ENCODE results near the gene EIF4G2. TPM values are rescaled to one million over a fixed set of nuclear protein-coding genes. Genes with fewer than 3 reads are reported as not detected.
A peak's percentile ranks its signal among the peaks of the same experiment; 100 is the strongest.

The EIF4G2 gene
- total and polyA plus RNA-seq, 5 donors = 266 to 718 (median 669) TPM

DNA sequence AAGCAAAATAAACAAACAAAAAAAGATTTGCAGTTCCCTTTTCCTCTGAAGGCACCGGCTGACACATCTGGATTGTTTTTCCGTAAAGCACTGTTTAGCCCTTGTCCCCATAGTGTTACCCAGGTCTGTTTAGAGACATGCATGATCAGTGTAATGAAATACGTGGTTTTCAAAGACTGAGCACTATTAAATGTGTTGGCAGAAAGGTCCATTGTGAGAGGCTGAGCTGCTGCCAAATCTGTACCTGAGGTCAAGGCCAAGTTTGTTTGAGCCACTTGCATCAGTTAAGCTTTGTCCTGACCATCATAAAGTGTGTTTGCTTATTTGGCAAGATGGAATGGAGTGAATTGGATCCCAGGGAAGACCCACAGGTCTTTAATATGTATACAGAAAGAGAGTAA, 31.3 kb downstream of the EIF4G2 start:
- Histone ChIP-seq H3K27me3 (ENCODE audit: control insufficient read depth, insufficient read depth) (no peaks in the 10 kb centered on the region), H3K9me3 (ENCODE audit: control insufficient read depth, low read length) (no peaks in the 10 kb centered on the region), H3K4me3 (ENCODE audit: low read length) (no peak overlapping the region), H3K4me1 (ENCODE audit: control insufficient read depth, insufficient read depth, low read length) (peaks cover 4% of the 10 kb centered on the region), H3K27ac (ENCODE audit: low read length) (peak overlapping the region; percentile 64)
- DNase-seq (no peak), ATAC-seq (no peak)
- WGBS = 79% methylated on average over 3 of the region's 3 CpGs
- intact Hi-C loops (cut with DNase I) = no loop called here

DNA sequence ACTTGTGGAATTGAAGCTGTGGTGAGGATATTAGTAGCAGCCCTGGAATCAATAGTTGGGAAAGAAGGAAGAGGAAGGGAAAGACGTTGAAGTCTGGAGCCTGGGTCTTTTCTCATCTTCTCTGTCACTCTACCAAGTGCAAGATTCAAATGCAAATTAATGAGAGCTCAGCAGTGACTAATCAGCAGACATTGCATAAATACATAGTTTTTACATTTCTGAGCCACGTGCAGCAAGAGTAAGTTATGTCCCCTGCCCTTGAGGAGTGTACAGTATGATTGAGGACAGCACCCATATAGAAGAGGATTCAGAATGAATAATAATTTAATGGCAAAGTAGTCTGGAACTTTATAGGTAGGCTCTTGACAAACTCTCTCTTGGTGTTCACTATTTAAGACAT, 33.9 kb downstream of the EIF4G2 start:
- DNase-seq = no peak
- Histone ChIP-seq H3K4me1 (ENCODE audit: control insufficient read depth, insufficient read depth, low read length) (peaks cover 4% of the 10 kb centered on the region), H3K27me3 (ENCODE audit: control insufficient read depth, insufficient read depth) (no peaks in the 10 kb centered on the region), H3K9me3 (ENCODE audit: control insufficient read depth, low read length) (no peaks in the 10 kb centered on the region), H3K27ac (ENCODE audit: low read length) (no peak overlapping the region), H3K4me3 (ENCODE audit: low read length) (no peak overlapping the region)
- no peak for ATAC-seq
- intact Hi-C loops (cut with DNase I) = no loop called here
- WGBS = 81% methylated on average over 2 of the region's 2 CpGs

DNA sequence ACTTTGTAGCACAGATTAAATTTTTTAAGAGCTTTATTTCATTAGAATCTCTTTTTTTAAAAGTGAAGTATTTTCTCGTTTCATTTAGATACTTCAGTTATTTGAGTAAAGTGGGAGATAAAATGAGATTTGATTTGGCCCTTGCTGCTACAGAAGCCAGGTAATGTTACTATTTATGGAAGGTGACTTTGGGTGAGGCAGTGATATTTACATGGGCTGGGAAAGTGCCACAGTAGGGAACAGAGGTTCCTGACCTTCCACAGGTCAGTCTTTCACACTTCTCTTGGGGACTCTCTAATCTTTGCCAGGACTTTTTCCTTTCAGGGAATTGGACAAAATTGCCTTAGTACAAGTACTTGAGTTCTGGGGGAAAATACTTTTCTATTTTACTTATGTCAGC, 37.3 kb downstream of the EIF4G2 start:
- ATAC-seq (no peak), DNase-seq (no peak)
- H3K9me3 ChIP-seq (ENCODE audit: control insufficient read depth, low read length) = no peaks in the 10 kb centered on the region
- no peak overlapping the region for H3K27ac ChIP-seq (ENCODE audit: low read length)
- no peaks in the 10 kb centered on the region for H3K4me1 ChIP-seq (ENCODE audit: control insufficient read depth, insufficient read depth, low read length)
- no peak overlapping the region for H3K4me3 ChIP-seq (ENCODE audit: low read length)
- no peaks in the 10 kb centered on the region for H3K27me3 ChIP-seq (ENCODE audit: control insufficient read depth, insufficient read depth)
- intact Hi-C loops (cut with DNase I) = no loop called here
- 63% methylated on average over 1 of the region's 1 CpG for WGBS

DNA sequence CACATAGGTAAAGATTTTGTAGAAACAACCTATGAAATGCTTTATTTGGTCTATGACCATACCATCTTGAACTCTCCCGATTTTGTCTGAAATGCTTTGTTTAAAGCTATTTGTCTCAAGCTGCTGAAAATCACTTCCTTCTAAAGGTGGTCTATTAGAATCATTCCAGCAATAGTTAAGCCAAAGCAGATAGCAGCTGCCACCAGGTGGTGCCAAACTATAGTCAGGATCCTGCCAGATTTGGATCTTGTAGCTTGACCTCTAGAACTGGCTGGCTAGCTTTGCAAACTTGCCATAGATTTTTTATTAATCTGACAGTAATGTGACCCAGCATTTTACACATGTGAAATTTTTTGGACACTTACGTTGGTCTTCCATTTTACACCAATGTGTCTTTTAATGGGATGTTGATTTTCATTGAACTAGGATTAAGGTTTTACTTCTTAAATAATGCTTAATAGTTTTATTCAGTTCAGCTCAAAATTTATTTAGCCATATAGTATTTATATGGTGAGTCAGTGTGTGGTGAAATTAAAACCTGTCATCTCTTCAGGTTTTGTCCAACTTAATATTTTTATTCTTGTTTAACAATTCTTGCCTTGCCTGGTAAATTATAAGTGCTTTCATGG, 38.0 kb downstream of the EIF4G2 start:
- Histone ChIP-seq H3K27ac (ENCODE audit: low read length) (peak overlapping the region; percentile 32), H3K9me3 (ENCODE audit: control insufficient read depth, low read length) (no peaks in the 10 kb centered on the region), H3K27me3 (ENCODE audit: control insufficient read depth, insufficient read depth) (no peaks in the 10 kb centered on the region), H3K4me3 (ENCODE audit: low read length) (no peak overlapping the region), H3K4me1 (ENCODE audit: control insufficient read depth, insufficient read depth, low read length) (no peaks in the 10 kb centered on the region)
- WGBS = 38% methylated on average over 2 of the region's 2 CpGs
- intact Hi-C loops (cut with DNase I) = no loop called here
- ATAC-seq (peak in 1 of 2 donors; percentile 44), DNase-seq (peak; percentile 34 to 76 (median 62))

DNA sequence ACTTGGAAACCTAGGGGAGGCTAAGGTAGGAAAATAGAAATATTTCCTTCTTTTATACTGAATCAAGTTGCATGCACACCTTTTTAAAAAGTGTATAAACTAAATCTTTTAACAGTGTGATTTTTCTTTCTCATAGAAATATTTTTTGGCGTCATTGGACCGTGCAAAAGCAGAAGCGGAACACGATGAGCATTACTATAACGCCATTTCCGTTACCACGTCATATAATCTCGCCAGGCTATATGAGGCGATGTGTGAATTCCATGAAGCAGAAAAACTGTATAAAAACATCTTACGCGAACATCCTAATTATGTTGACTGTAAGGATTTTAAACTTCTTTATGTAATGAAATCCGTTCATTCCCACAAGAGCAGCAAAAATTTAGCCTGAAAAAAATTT, 44.3 kb downstream of the EIF4G2 start:
- intact Hi-C loops (cut with DNase I) = no loop called here
- 91% methylated on average over 12 of the region's 12 CpGs for WGBS
- DNase-seq = no peak

DNA sequence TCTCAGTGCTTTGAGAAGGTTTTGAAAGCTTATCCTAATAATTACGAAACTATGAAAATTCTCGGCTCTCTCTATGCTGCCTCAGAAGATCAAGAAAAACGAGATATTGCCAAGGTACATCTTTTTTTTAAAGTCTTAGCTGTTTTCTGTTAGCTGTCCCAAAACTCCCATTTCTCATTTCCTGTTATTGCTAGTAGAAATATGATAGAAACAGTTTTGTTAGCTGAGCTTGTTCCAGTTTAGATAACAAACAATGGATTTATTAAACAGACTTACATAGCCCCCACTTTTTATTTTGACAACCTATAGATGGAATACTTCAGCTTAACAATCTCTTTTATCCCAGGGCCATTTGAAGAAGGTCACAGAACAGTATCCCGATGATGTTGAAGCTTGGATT, 45.0 kb downstream of the EIF4G2 start:
- H3K4me1 ChIP-seq (ENCODE audit: control insufficient read depth, insufficient read depth, low read length) = no peaks in the 10 kb centered on the region
- no peaks in the 10 kb centered on the region for H3K9me3 ChIP-seq (ENCODE audit: control insufficient read depth, low read length)
- H3K4me3 ChIP-seq (ENCODE audit: low read length) = no peak overlapping the region
- 82% methylated on average over 4 of the region's 4 CpGs for WGBS
- no peak overlapping the region for H3K27ac ChIP-seq (ENCODE audit: low read length)
- H3K27me3 ChIP-seq (ENCODE audit: control insufficient read depth, insufficient read depth) = no peaks in the 10 kb centered on the region
- ATAC-seq (no peak), DNase-seq (no peak)
- intact Hi-C loops (cut with DNase I) = no loop called here

More for the DNA sequence above, 44.3 kb downstream of the EIF4G2 start:
- Histone ChIP-seq H3K4me1 (ENCODE audit: control insufficient read depth, insufficient read depth, low read length) (no peaks in the 10 kb centered on the region), H3K27me3 (ENCODE audit: control insufficient read depth, insufficient read depth) (no peaks in the 10 kb centered on the region), H3K4me3 (ENCODE audit: low read length) (no peak overlapping the region), H3K27ac (ENCODE audit: low read length) (no peak overlapping the region), H3K9me3 (ENCODE audit: control insufficient read depth, low read length) (no peaks in the 10 kb centered on the region)
- no peak for ATAC-seq

DNA sequence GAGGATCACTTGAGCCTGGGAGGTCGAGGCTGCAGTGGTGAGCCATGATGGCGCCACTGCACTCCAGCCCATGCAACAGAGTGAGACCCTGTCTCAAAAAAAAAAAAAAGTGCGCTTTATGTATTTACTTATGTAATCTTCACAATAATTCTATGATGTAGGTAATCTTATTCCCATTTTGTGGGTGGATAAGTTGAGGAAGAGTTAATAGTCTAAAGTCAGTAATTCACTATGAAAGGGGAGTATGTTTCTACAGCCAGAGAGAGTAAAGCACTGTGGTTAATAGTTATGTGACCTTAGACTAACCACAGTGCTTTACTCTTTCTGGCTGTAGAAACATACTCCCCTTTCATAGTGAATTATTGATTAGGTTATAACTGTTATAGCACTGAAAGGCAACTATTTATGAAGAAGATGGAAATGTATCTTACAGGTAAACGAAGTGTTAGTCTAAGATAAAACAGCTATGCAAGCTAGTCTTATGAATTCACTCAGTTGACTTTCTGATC, 45.8 kb downstream of the EIF4G2 start:
- no peak overlapping the region for H3K4me3 ChIP-seq (ENCODE audit: low read length)
- H3K9me3 ChIP-seq (ENCODE audit: control insufficient read depth, low read length) = no peaks in the 10 kb centered on the region
- intact Hi-C loops (cut with DNase I) = no loop called here
- ATAC-seq (no peak), DNase-seq (no peak)
- no peaks in the 10 kb centered on the region for H3K27me3 ChIP-seq (ENCODE audit: control insufficient read depth, insufficient read depth)
- no peaks in the 10 kb centered on the region for H3K4me1 ChIP-seq (ENCODE audit: control insufficient read depth, insufficient read depth, low read length)
- no peak overlapping the region for H3K27ac ChIP-seq (ENCODE audit: low read length)
- 95% methylated on average over 4 of the region's 4 CpGs for WGBS

DNA sequence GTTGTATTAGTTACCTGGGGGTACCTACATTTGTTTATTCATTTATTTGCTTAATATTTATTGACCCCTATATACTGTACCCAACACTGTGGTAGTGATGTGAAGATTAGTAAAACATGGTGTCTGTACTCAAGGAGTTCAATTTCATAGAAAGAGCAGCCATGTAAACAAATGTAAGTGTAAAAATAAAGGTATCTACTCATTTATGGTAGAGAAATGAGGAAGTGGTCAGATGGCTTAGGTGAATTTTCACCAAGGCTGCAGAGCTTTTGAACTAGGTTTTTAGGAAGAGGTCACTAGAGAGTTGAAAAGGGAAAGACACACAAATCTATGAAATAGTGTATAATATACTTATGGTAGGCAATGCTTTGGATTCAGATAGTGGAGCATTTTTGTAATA, 46.5 kb downstream of the EIF4G2 start:
- no peak overlapping the region for H3K4me3 ChIP-seq (ENCODE audit: low read length)
- ATAC-seq (no peak), DNase-seq (no peak)
- no peaks in the 10 kb centered on the region for H3K9me3 ChIP-seq (ENCODE audit: control insufficient read depth, low read length)
- intact Hi-C loops (cut with DNase I) = no loop called here
- no peaks in the 10 kb centered on the region for H3K4me1 ChIP-seq (ENCODE audit: control insufficient read depth, insufficient read depth, low read length)
- no peaks in the 10 kb centered on the region for H3K27me3 ChIP-seq (ENCODE audit: control insufficient read depth, insufficient read depth)
- no peak overlapping the region for H3K27ac ChIP-seq (ENCODE audit: low read length)

DNA sequence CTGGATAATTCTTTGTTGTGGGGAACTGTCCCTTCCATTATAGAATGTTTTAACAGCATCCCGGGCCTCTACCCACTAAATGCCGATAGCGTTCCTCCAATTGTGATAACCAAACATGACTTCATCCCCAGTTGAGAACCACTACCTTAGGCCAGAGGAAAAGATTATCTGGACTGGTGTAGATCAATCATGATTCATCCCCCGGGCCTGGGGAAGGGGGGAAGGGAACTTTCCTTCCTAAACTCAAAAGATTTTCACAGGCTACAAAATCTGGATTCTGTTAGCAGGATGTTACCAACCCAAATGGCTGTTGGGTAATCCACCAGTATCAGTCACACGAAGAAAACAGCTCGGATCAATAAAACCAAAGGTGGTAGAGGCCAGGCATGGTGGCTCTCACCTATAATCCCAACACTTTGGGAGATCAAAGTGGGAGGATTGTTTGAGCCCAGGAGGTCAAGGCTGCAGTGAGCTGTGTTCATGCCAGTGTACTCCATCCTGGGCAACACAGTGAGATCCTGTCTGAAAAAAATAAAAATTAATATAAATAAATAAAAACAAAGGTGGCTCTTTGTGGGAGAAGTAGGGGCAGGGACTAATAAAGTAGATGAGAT, 47.5 kb downstream of the EIF4G2 start:
- no peaks in the 10 kb centered on the region for H3K9me3 ChIP-seq (ENCODE audit: control insufficient read depth, low read length)
- H3K27ac ChIP-seq (ENCODE audit: low read length) = no peak overlapping the region
- 80% methylated on average over 6 of the region's 6 CpGs for WGBS
- ATAC-seq (no peak), DNase-seq (no peak)
- no peak overlapping the region for H3K4me3 ChIP-seq (ENCODE audit: low read length)
- H3K4me1 ChIP-seq (ENCODE audit: control insufficient read depth, insufficient read depth, low read length) = no peaks in the 10 kb centered on the region
- intact Hi-C loops (cut with DNase I) = no loop called here
- no peaks in the 10 kb centered on the region for H3K27me3 ChIP-seq (ENCODE audit: control insufficient read depth, insufficient read depth)

DNA sequence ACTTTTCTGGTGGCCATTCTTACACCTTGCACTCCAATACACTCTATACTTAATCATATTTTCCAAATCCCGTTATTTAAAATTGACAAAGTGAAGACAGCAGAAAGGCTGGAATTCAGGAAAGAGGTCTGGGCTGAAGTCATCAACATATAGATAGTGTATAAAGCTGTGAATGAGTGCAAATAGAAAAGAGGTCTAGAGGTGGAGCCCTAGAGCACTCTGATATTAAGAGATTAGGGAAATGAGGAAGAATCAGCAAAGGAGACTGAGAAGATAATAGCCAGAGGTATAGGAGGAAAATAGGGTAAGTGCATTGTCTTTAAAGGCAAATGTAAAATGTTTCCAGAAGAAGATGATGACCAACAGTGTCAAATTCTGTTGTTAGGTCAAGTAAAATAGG, 49.8 kb downstream of the EIF4G2 start:
- H3K4me3 ChIP-seq (ENCODE audit: low read length) = no peak overlapping the region
- H3K27ac ChIP-seq (ENCODE audit: low read length) = no peak overlapping the region
- 86% methylated on average over 1 of the region's 1 CpG for WGBS
- H3K27me3 ChIP-seq (ENCODE audit: control insufficient read depth, insufficient read depth) = no peaks in the 10 kb centered on the region
- intact Hi-C loops (cut with DNase I) = no loop called here
- DNase-seq = no peak
- ATAC-seq = no peak
- H3K9me3 ChIP-seq (ENCODE audit: control insufficient read depth, low read length) = no peaks in the 10 kb centered on the region
- no peaks in the 10 kb centered on the region for H3K4me1 ChIP-seq (ENCODE audit: control insufficient read depth, insufficient read depth, low read length)

DNA sequence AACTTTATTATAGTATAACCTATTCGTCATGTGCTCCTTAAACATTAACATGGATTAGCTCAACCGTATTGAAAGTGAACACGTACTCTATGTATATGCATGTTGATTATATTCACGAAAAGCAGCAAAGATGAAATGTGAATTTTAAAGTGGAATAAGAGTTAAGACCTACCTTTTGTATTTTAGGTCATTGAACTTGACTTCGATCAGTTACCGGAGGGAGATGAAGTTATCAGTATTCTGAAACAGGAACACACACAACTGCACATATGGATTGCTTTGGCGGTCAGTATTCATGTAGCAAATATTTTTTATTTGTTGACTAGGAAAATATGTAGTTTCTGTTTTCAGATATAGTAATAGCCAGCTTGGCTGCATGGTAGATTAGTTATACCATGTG, 56.2 kb downstream of the EIF4G2 start:
- no peak overlapping the region for H3K27ac ChIP-seq (ENCODE audit: low read length)
- H3K4me1 ChIP-seq (ENCODE audit: control insufficient read depth, insufficient read depth, low read length) = no peaks in the 10 kb centered on the region
- ATAC-seq = no peak
- intact Hi-C loops (cut with DNase I) = no loop called here
- WGBS = 87% methylated on average over 7 of the region's 7 CpGs
- DNase-seq = no peak
- H3K9me3 ChIP-seq (ENCODE audit: control insufficient read depth, low read length) = no peaks in the 10 kb centered on the region
- H3K4me3 ChIP-seq (ENCODE audit: low read length) = no peak overlapping the region
- no peaks in the 10 kb centered on the region for H3K27me3 ChIP-seq (ENCODE audit: control insufficient read depth, insufficient read depth)

Measured in right cardiac atrium (tissue), 5 donors.